Effector memory CD4-positive, alpha-beta T cell (primary cell): ENCODE measurements around the gene COL28A1.

ENCODE experiments used
- DNase-seq, 3 donors: peaks; one replicate each; pipeline ENCODE4 v3.0.0-alpha.2; 2020
- H3K27ac ChIP-seq: 2 replicates; pipeline ENCODE4 v1.7.0; 2013; ENCODE audit warnings: mild to moderate bottlenecking, low read length, moderate library complexity; ENCODE audit not compliant: insufficient read depth, poor library complexity, severe bottlenecking
- H3K27me3 ChIP-seq: replicated peaks from 2 replicates; pipeline ENCODE4 v1.7.0; 2013; ENCODE audit warnings: mild to moderate bottlenecking, low read length; ENCODE audit not compliant: insufficient read depth, control insufficient read depth, poor library complexity, severe bottlenecking
- H3K36me3 ChIP-seq: 2 replicates; pipeline ENCODE4 v1.7.0; 2013; ENCODE audit warnings: mild to moderate bottlenecking, low read length, moderate library complexity; ENCODE audit not compliant: control insufficient read depth, insufficient read depth
- H3K4me1 ChIP-seq: 2 replicates; pipeline ENCODE4 v1.7.0; 2013; ENCODE audit warnings: low read length, mild to moderate bottlenecking; ENCODE audit not compliant: control insufficient read depth, insufficient read depth, poor library complexity, severe bottlenecking
- H3K4me3 ChIP-seq: 2 replicates; pipeline ENCODE4 v1.7.0; 2013; ENCODE audit warnings: low read length, low read depth, mild to moderate bottlenecking; ENCODE audit not compliant: insufficient read depth, poor library complexity, severe bottlenecking
- H3K9me3 ChIP-seq: 2 replicates; pipeline ENCODE4 v1.7.0; 2013; ENCODE audit warnings: mild to moderate bottlenecking, low read length, moderate library complexity; ENCODE audit not compliant: control insufficient read depth

Gene COL28A1

GRCh38 chr7:7505915-7506314 is 29.8 kb downstream of the COL28A1 start:
- Histone ChIP-seq H3K27ac (no peak overlapping the region), H3K4me1 (no peaks in the 10 kb centered on the region), H3K9me3 (no peaks in the 10 kb centered on the region), H3K36me3 (no peaks in the 10 kb centered on the region), H3K27me3 (no peaks in the 10 kb centered on the region), H3K4me3 (no peak overlapping the region)
- no peak for DNase-seq

DNA sequence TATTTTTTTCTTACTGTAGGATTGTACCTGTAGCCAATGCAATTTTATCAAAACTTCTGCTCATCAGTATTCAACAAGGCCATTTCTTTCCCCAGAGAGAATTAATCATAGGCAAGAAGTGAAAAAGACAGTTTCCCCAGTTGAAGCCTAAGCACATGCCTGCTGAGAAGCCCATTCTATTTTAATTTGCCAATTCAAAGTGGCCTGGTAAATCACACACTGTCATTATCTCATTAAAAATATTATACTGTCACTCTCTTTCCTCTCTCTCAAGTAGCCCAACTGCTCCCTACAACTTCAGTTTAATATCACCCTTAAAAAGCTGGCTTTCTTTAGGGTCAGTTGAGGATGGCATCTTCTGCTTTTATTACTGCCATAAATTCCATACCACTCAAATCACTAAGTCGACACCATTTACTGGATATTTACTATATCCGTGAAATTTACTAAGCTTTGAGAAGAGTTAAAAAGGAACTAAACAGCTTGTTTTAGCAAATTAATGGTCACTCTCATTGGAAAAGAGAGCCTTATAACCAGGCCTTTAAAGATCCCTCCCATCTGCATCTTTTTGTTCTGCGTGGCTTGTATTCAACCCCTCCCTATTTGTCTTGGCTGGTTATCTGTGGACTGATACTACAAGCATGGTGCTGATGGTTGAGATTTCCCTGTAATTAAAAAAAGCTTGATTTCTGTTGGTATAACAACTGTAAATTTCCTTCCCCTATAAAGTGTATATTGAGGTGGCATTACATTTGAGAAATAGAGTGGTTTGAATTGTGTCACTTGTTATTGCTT is 30.6 kb downstream of the COL28A1 start:
- no peaks in the 10 kb centered on the region for H3K4me1 ChIP-seq
- H3K27me3 ChIP-seq, result no peaks in the 10 kb centered on the region
- DNase-seq, result no peak
- no peaks in the 10 kb centered on the region for H3K9me3 ChIP-seq
- no peaks in the 10 kb centered on the region for H3K36me3 ChIP-seq
- H3K4me3 ChIP-seq, result no peak overlapping the region
- no peak overlapping the region for H3K27ac ChIP-seq

GRCh38 chr7:7499892-7500291 is 35.8 kb downstream of the COL28A1 start:
- no peak overlapping the region for H3K4me3 ChIP-seq
- H3K36me3 ChIP-seq, result no peaks in the 10 kb centered on the region
- H3K27me3 ChIP-seq, result no peaks in the 10 kb centered on the region
- H3K27ac ChIP-seq, result no peak overlapping the region
- H3K9me3 ChIP-seq, result no peaks in the 10 kb centered on the region
- no peak for DNase-seq
- no peaks in the 10 kb centered on the region for H3K4me1 ChIP-seq

- Histone ChIP-seq H3K36me3 (no peaks in the 10 kb centered on the region), H3K27ac (no peak overlapping the region), H3K27me3 (no peaks in the 10 kb centered on the region), H3K9me3 (no peaks in the 10 kb centered on the region), H3K4me3 (no peak overlapping the region), H3K4me1 (no peaks in the 10 kb centered on the region)
- DNase-seq, result no peak
These were observed 36.8 kb downstream of the COL28A1 start for GRCh38 chr7:7498856-7499255.

GRCh38 chr7:7496311-7496710 is 39.4 kb downstream of the COL28A1 start:
- H3K4me1 ChIP-seq, result no peaks in the 10 kb centered on the region
- H3K9me3 ChIP-seq, result no peaks in the 10 kb centered on the region
- no peak overlapping the region for H3K27ac ChIP-seq
- H3K27me3 ChIP-seq, result no peaks in the 10 kb centered on the region
- no peak for DNase-seq
- no peak overlapping the region for H3K4me3 ChIP-seq
- H3K36me3 ChIP-seq, result no peaks in the 10 kb centered on the region

DNA sequence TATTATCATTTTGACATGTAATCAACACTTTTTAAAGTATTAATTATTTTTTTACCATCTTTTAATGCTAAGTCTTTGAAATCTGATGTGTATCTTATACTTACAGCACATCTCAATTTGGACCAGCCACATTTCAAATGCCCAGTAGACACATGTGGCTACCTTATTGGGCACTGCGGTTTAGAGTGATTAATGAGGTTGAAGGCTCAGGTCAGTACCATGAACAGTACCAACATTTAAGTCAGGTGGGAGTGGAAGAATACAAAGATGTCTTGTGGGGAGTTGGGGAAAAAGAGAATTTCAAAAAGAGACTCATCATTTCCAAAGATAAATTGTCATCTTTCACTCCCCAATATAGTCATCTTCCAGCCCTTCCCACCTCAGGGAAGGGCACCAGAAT is 40.5 kb downstream of the COL28A1 start:
- no peaks in the 10 kb centered on the region for H3K9me3 ChIP-seq
- no peak overlapping the region for H3K27ac ChIP-seq
- H3K36me3 ChIP-seq, result no peaks in the 10 kb centered on the region
- no peaks in the 10 kb centered on the region for H3K27me3 ChIP-seq
- no peak overlapping the region for H3K4me3 ChIP-seq
- no peaks in the 10 kb centered on the region for H3K4me1 ChIP-seq
- DNase-seq, result no peak

DNA sequence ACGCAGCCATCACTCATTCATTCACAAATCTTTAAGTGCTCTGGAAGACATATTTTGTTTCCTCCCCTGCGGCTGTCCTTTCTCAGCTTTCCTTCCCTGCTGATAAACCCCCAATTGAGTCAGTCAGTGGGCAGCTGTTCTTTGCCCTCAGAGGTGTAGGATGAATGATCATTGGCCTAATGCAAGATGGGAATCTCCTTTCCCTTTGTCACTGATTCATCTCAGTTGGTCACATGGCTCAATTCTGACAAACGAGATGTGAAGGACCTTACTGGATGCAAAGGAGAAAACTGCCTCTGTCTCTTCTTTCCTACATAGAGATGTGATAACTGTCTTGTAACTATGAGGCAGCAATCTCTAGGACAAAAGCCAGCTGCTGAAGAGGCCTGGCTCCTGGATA is 44.6 kb downstream of the COL28A1 start:
- H3K9me3 ChIP-seq, result no peaks in the 10 kb centered on the region
- no peaks in the 10 kb centered on the region for H3K4me1 ChIP-seq
- H3K36me3 ChIP-seq, result no peaks in the 10 kb centered on the region
- no peaks in the 10 kb centered on the region for H3K27me3 ChIP-seq
- DNase-seq, result no peak
- H3K4me3 ChIP-seq, result no peak overlapping the region
- H3K27ac ChIP-seq, result no peak overlapping the region

DNA sequence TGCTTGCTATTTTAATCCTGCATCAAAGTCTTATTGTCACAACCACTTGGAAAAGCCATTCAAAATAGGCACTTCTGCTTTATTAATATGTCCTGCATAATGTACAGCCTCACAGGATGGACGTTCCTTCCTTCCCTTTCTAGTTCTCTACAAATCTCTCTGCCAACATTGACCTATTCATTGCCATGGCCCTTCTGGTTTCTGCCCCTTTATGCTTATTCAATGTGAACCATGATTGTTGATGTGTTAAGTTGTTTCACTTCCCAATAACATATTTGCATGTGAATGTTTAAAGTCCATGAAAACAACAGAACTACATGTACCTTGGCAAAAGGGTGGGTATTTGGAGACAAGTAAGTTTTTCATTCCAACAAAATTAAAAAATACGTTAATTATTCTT is 45.7 kb downstream of the COL28A1 start:
- Histone ChIP-seq H3K9me3 (no peaks in the 10 kb centered on the region), H3K36me3 (no peaks in the 10 kb centered on the region), H3K4me1 (no peaks in the 10 kb centered on the region), H3K27ac (no peak overlapping the region), H3K4me3 (no peak overlapping the region), H3K27me3 (no peaks in the 10 kb centered on the region)
- DNase-seq, result no peak

DNA sequence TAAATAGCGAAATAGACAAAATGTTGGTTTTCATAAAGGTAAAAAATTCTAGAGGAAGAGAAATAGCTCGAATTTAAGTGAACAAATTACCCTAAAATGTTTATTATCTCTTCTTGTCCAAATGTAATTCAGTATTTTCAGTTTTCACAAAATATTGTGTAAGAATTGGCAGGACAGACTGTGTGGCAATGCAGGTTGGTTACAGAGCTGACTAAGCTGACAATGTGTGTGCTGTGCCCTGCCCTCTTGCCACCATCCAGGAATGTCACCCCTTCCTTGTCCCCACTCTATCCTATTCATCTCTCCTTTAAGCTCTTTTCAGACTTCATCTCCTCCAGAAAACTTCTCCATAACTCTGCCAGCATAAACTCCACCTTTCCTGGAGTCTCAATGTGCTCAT is 46.1 kb downstream of the COL28A1 start:
- H3K36me3 ChIP-seq, result no peaks in the 10 kb centered on the region
- H3K4me3 ChIP-seq, result no peak overlapping the region
- no peaks in the 10 kb centered on the region for H3K4me1 ChIP-seq
- H3K27me3 ChIP-seq, result no peaks in the 10 kb centered on the region
- DNase-seq, result no peak
- H3K27ac ChIP-seq, result no peak overlapping the region
- no peaks in the 10 kb centered on the region for H3K9me3 ChIP-seq

- no peaks in the 10 kb centered on the region for H3K36me3 ChIP-seq
- H3K27me3 ChIP-seq, result no peaks in the 10 kb centered on the region
- no peaks in the 10 kb centered on the region for H3K4me1 ChIP-seq
- H3K9me3 ChIP-seq, result no peaks in the 10 kb centered on the region
- no peak overlapping the region for H3K27ac ChIP-seq
- DNase-seq, result no peak
- H3K4me3 ChIP-seq, result no peak overlapping the region
These were observed 49.3 kb downstream of the COL28A1 start for GRCh38 chr7:7486362-7486761.
